ENCODE measurements around the gene ASXL1. TPM values are rescaled to one million over a fixed set of nuclear protein-coding genes. Genes with fewer than 3 reads are reported as not detected.

The ASXL1 gene
- 100 to 1,000 TPM; 106 to 125 (median 108) TPM for total RNA-seq
- 64.7 TPM for total RNA-seq (2013)

GRCh38 chr20:32357869-32358631 is at the start of gene ASXL1:
Gene ASXL1 (plus strand): TSS chr20:32358331. CDS start chr20:32358776, 445 bp downstream.
- TF ChIP-seq CTCF (IDR thresholded peaks at IDR 0.05): no peak
- H3K4me1 ChIP-seq (ENCODE audit: control insufficient read depth, insufficient read depth, low read length): peaks cover 21% of the 10 kb centered on the region
- H3K27me3 ChIP-seq (ENCODE audit: control insufficient read depth, insufficient read depth, low read length): no peaks in the 10 kb centered on the region
- H3K27ac ChIP-seq (ENCODE audit: low read length): peak within 1 kb of the TSS; percentile 99
- Mint-ChIP-seq H3K4me3 (peak within 1 kb of the TSS; percentile 97), H3K4me1 (peaks cover 29 to 46% of the 10 kb centered on the region in 2 donors), H3K27me3 (ENCODE audit: low read depth in 2 of 2) (no peaks in the 10 kb centered on the region), H3K36me3 (no peaks in the 10 kb centered on the region), H3K9me3 (no peaks in the 10 kb centered on the region), H3K27ac (peak within 1 kb of the TSS; percentile 94 to 95)
- H3K4me3 ChIP-seq (ENCODE audit: low read length): peak within 1 kb of the TSS; percentile 99
- ATAC-seq (peak; percentile 91 to 98 (median 95)), DNase-seq (peak; percentile 84 to 96)
- H3K36me3 ChIP-seq (ENCODE audit: control insufficient read depth, insufficient read depth, low read length): no peaks in the 10 kb centered on the region
- under 1% methylated on average over 83 of the region's 83 CpGs for WGBS (ENCODE audit: insufficient coverage)
- intact Hi-C loops (cut with micrococcal nuclease): loop anchor here (1.0 to 5.0 kb wide), 2 partner anchors 129 to 151 kb away; partner anchors contain the start of genes PLAGL2 and POFUT1
- no peaks in the 10 kb centered on the region for H3K9me3 ChIP-seq (ENCODE audit: control insufficient read depth, insufficient read depth, low read length)

- no peak overlapping the region for H3K4me3 ChIP-seq (ENCODE audit: low read length)
- Mint-ChIP-seq H3K4me3 (no peak overlapping the region), H3K36me3 (peaks cover 19% of the 10 kb centered on the region), H3K4me1 (peaks cover 0 to 8% of the 10 kb centered on the region in 2 donors), H3K27me3 (ENCODE audit: low read depth in 2 of 2) (no peaks in the 10 kb centered on the region), H3K9me3 (no peaks in the 10 kb centered on the region), H3K27ac (no peak overlapping the region)
- no peak for TF ChIP-seq CTCF (IDR thresholded peaks at IDR 0.05)
- no peak for DNase-seq
- peaks cover 35% of the 10 kb centered on the region for H3K36me3 ChIP-seq (ENCODE audit: control insufficient read depth, insufficient read depth, low read length)
- H3K9me3 ChIP-seq (ENCODE audit: control insufficient read depth, insufficient read depth, low read length): no peaks in the 10 kb centered on the region
- WGBS (ENCODE audit: insufficient coverage): 94% methylated on average over 3 of the region's 3 CpGs
- H3K27ac ChIP-seq (ENCODE audit: low read length): no peak overlapping the region
- H3K4me1 ChIP-seq (ENCODE audit: control insufficient read depth, insufficient read depth, low read length): no peaks in the 10 kb centered on the region
- intact Hi-C loops (cut with micrococcal nuclease): no loop called here
- no peaks in the 10 kb centered on the region for H3K27me3 ChIP-seq (ENCODE audit: control insufficient read depth, insufficient read depth, low read length)
- ATAC-seq: no peak
These were observed 45.3 kb upstream of the ASXL1 start for GRCh38 chr20:32312718-32313424.

- intact Hi-C loops (cut with micrococcal nuclease): no loop called here
- WGBS (ENCODE audit: insufficient coverage): 100% methylated on average over 1 of the region's 1 CpG
- Mint-ChIP-seq H3K9me3 (no peaks in the 10 kb centered on the region), H3K4me1 (peaks cover 0 to 8% of the 10 kb centered on the region in 2 donors), H3K27me3 (ENCODE audit: low read depth in 2 of 2) (no peaks in the 10 kb centered on the region), H3K36me3 (peaks cover 19% of the 10 kb centered on the region), H3K4me3 (no peak overlapping the region), H3K27ac (no peak overlapping the region)
- DNase-seq: no peak
- Histone ChIP-seq H3K4me3 (ENCODE audit: low read length) (no peak overlapping the region), H3K9me3 (ENCODE audit: control insufficient read depth, insufficient read depth, low read length) (no peaks in the 10 kb centered on the region), H3K36me3 (ENCODE audit: control insufficient read depth, insufficient read depth, low read length) (peaks cover 34% of the 10 kb centered on the region), H3K4me1 (ENCODE audit: control insufficient read depth, insufficient read depth, low read length) (no peaks in the 10 kb centered on the region), H3K27ac (ENCODE audit: low read length) (no peak overlapping the region), H3K27me3 (ENCODE audit: control insufficient read depth, insufficient read depth, low read length) (no peaks in the 10 kb centered on the region)
- ATAC-seq: no peak
- no peak for TF ChIP-seq CTCF (IDR thresholded peaks at IDR 0.05)
These were observed 43.4 kb upstream of the ASXL1 start for GRCh38 chr20:32314768-32315167.
